H1 (cell line): ENCODE results near the gene KCND3.

ENCODE experiments used
- CBX5 ChIP-seq: fragments of 300-800, 300-1000 bp; sonication (generic); IDR thresholded peaks from 2 replicates; pipeline ENCODE4 v1.7.1; 2016; ENCODE audit warnings: antibody characterized with exemption, low read length, low read depth
- CTBP2 ChIP-seq: IDR thresholded peaks from 2 replicates; pipeline ENCODE4 v1.7.0; 2011; ENCODE audit warnings: borderline replicate concordance, mild to moderate bottlenecking, moderate library complexity, mixed read lengths, low read length; ENCODE audit not compliant: insufficient read depth, insufficient read length
- CTCF ChIP-seq, 3 experiments: IDR thresholded peaks; 1 replicate in 2 of 3; 2 replicates in 1 of 3; pipeline versions ENCODE4 v1.5.1 to v1.6.1; 2011; ENCODE audit warnings: low read length in 3 of 3, mild to moderate bottlenecking in 3 of 3, inconsistent platforms in 2 of 3, low read depth in 1 of 3, moderate library complexity in 1 of 3; ENCODE audit not compliant: insufficient read depth in 1 of 3; ENCODE audit errors: control extremely low read depth in 1 of 3
- EP300 ChIP-seq, 2 experiments: IDR thresholded peaks; 1 replicate in 1 of 2; 2 replicates in 1 of 2; pipeline ENCODE4 v1.6.1; 2011 to 2012; ENCODE audit warnings: low read depth in 2 of 2, low read length in 2 of 2, mild to moderate bottlenecking in 2 of 2, borderline replicate concordance in 1 of 2, inconsistent platforms in 1 of 2, moderate library complexity in 1 of 2
- JUND ChIP-seq: IDR thresholded peaks from 2 replicates; pipeline ENCODE4 v1.6.1; 2011; ENCODE audit warnings: mild to moderate bottlenecking, improper control_type of control experiment, low read length
- RBBP5 ChIP-seq: IDR thresholded peaks from 2 replicates; pipeline ENCODE4 v1.7.1; 2012; ENCODE audit warnings: low read depth, mild to moderate bottlenecking, inconsistent platforms, low read length, moderate library complexity, borderline replicate concordance
- SP2 ChIP-seq: IDR thresholded peaks from 2 replicates; pipeline ENCODE4 v1.6.1; 2012; ENCODE audit warnings: mild to moderate bottlenecking, low read length, inconsistent platforms

GRCh38 chr1:111843177-111843576 is 146.3 kb downstream of the KCND3 start:
- TF ChIP-seq JUND = no peak
- no peak for TF ChIP-seq CTBP2
- TF ChIP-seq CTCF (IDR thresholded peaks at IDR 0.05; ENCODE audit: control extremely low read depth in 1 of 3, insufficient read depth in 1 of 3, low read depth in 1 of 3, low read length in 3 of 3) = no peak
- no peak for TF ChIP-seq SP2
- no peak for TF ChIP-seq RBBP5
- TF ChIP-seq EP300 (IDR thresholded peaks at IDR 0.05; ENCODE audit: borderline replicate concordance in 1 of 2, low read depth in 2 of 2, low read length in 2 of 2) = no peak
- no peak for TF ChIP-seq CBX5
